Trophoblast cell (in vitro differentiated cells and primary cell): Measurements from ENCODE around the gene ARHGAP20.

Source experiments
- DNase-seq, 2 donors: peaks; one replicate each; pipeline ENCODE4 v3.0.0-alpha.2; 2016
- H2AFZ ChIP-seq: 2 replicates; pipeline ENCODE4 v1.6.1; 2013; ENCODE audit warnings: low read length, moderate library complexity, mild to moderate bottlenecking; ENCODE audit not compliant: insufficient read depth, poor library complexity
- H2AK5ac ChIP-seq: 2 replicates; pipeline ENCODE4 v1.6.1; 2013; ENCODE audit warnings: mild to moderate bottlenecking, low read length
- H2BK120ac ChIP-seq: 2 replicates; pipeline ENCODE4 v1.6.1; 2013; ENCODE audit warnings: low read length, mild to moderate bottlenecking, moderate library complexity; ENCODE audit not compliant: insufficient read depth, poor library complexity
- H2BK12ac ChIP-seq: 2 replicates; pipeline ENCODE4 v1.6.1; 2013; ENCODE audit warnings: mild to moderate bottlenecking, low read length, moderate library complexity
- H2BK5ac ChIP-seq: 2 replicates; pipeline ENCODE4 v1.6.1; 2013; ENCODE audit warnings: low read length, low read depth, moderate library complexity, mild to moderate bottlenecking; ENCODE audit not compliant: poor library complexity
- H3K14ac ChIP-seq: 2 replicates; pipeline ENCODE4 v1.6.1; 2013; ENCODE audit warnings: mild to moderate bottlenecking, low read length
- H3K18ac ChIP-seq: 2 replicates; pipeline ENCODE4 v1.6.1; 2013; ENCODE audit warnings: mild to moderate bottlenecking, low read length
- H3K23ac ChIP-seq: 2 replicates; pipeline ENCODE4 v1.6.1; 2013; ENCODE audit warnings: low read length
- H3K27ac ChIP-seq: 2 replicates; pipeline ENCODE4 v1.5.1; 2013; ENCODE audit warnings: low read depth, mild to moderate bottlenecking, inconsistent platforms, low read length, moderate library complexity
- H3K27me3 ChIP-seq: 2 replicates; pipeline ENCODE4 v1.6.1; 2013; ENCODE audit warnings: inconsistent platforms, mild to moderate bottlenecking, low read length, moderate library complexity; ENCODE audit not compliant: insufficient read depth
- H3K36me3 ChIP-seq, 2 experiments: 1 replicate in 1 of 2; 2 replicates in 1 of 2; pipeline ENCODE4 v1.6.1; 2013; ENCODE audit warnings: low read length in 2 of 2, mild to moderate bottlenecking in 2 of 2, moderate library complexity in 1 of 2; ENCODE audit not compliant: insufficient read depth in 2 of 2, control insufficient read depth in 1 of 2
- H3K4ac ChIP-seq: 2 replicates; pipeline ENCODE4 v1.6.1; 2013; ENCODE audit warnings: low read depth, mild to moderate bottlenecking, low read length, moderate library complexity
- H3K4me1 ChIP-seq, 2 experiments: 1 replicate in 1 of 2; 2 replicates in 1 of 2; pipeline ENCODE4 v1.6.1; 2013; ENCODE audit warnings: low read length in 2 of 2, mild to moderate bottlenecking in 2 of 2, moderate library complexity in 1 of 2; ENCODE audit not compliant: insufficient read depth in 2 of 2, control insufficient read depth in 1 of 2
- H3K4me2 ChIP-seq: 2 replicates; pipeline ENCODE4 v1.6.1; 2013; ENCODE audit warnings: inconsistent platforms, mild to moderate bottlenecking, low read length, moderate library complexity
- H3K4me3 ChIP-seq: 2 replicates; pipeline ENCODE4 v1.5.1; 2013; ENCODE audit warnings: mild to moderate bottlenecking, low read depth, low read length, inconsistent platforms
- H3K79me1 ChIP-seq: one replicate; pipeline ENCODE4 v1.6.1; 2013; ENCODE audit warnings: low read length
- H3K79me2 ChIP-seq: 2 replicates; pipeline ENCODE4 v1.6.1; 2013; ENCODE audit warnings: low read length, mild to moderate bottlenecking; ENCODE audit not compliant: control insufficient read depth, insufficient read depth, poor library complexity
- H3K9ac ChIP-seq: 2 replicates; pipeline ENCODE4 v1.6.1; 2013; ENCODE audit warnings: mild to moderate bottlenecking, low read length
- H3K9me3 ChIP-seq: 2 replicates; pipeline ENCODE4 v1.6.1; 2013; ENCODE audit warnings: low read depth, mild to moderate bottlenecking, control low read depth, inconsistent platforms, low read length; ENCODE audit not compliant: insufficient read depth
- H4K12ac ChIP-seq: 2 replicates; pipeline ENCODE4 v1.6.1; 2013; ENCODE audit warnings: low read depth, mild to moderate bottlenecking, low read length, moderate library complexity
- H4K8ac ChIP-seq: 2 replicates; pipeline ENCODE4 v1.6.1; 2013; ENCODE audit warnings: low read depth, mild to moderate bottlenecking, low read length, moderate library complexity
- H4K91ac ChIP-seq: one replicate; pipeline ENCODE4 v1.6.1; 2013; ENCODE audit warnings: low read depth, mild to moderate bottlenecking, low read length, moderate library complexity
- WGBS: extraction: QIAGEN DNeasy Blood & Tissue Kit; methylation state at CpG from one replicate; pipeline ENCODE4 v1.1.7; 2013; ENCODE audit warnings: missing lambda C conversion rate; ENCODE audit not compliant: insufficient read length, insufficient coverage; ENCODE audit errors: extremely low coverage; 5-methylcytosine and 5-hydroxymethylcytosine counted together

ARHGAP20 gene

GRCh38 chr11:110689306-110689705 is 22.9 kb downstream of the ARHGAP20 start:
- Histone ChIP-seq H3K14ac (no peak overlapping the region), H3K4me2 (no peak overlapping the region), H3K4me3 (no peak overlapping the region), H4K91ac (no peak overlapping the region), H3K27ac (no peak overlapping the region), H3K18ac (no peak overlapping the region), H3K36me3 (no peaks in the 10 kb centered on the region), H3K79me2 (no peaks in the 10 kb centered on the region), H4K12ac (no peak overlapping the region), H4K8ac (no peak overlapping the region), H3K23ac (no peak overlapping the region), H2AK5ac (no peak overlapping the region), H3K79me1 (no peaks in the 10 kb centered on the region), H3K9ac (no peak overlapping the region), H2BK5ac (no peak overlapping the region), H3K27me3 (no peaks in the 10 kb centered on the region), H2AFZ (no peak overlapping the region), H3K9me3 (no peaks in the 10 kb centered on the region), H2BK12ac (no peak overlapping the region), H2BK120ac (no peak overlapping the region), H3K4ac (no peak overlapping the region), H3K4me1 (no peaks in the 10 kb centered on the region)
- DNase-seq, result no peak
- WGBS, result no CpG with 5 or more reads among the region's 4 CpGs

DNA sequence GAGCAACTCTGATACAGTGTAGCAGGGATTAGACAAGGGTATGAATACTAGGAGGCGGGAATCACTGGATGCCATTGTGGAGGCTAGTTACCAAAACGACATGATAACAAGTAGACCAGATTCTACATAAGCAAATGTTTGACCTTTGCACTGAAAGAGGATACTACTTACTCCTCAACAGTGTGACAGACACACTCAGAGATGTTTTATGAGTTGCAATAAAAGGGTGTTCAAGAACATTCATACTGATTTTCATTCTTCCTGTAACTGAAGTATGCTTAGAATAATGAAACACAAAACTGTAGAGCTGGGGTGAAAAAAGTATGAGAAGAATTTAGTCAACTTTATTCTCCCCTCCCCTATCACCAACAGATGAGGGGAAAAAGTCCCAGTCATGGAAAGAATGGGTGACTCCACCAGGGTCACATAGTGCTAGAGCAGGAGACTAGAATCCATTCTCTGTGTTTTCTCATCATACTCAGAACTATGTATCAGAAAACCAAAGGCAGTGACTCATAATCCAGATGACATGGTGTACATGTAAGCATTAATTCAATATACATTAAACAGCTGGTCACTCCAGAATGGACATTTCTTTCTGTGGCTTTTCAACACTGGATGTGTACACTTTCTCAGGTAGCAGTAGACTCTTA is 32.8 kb downstream of the ARHGAP20 start:
- Histone ChIP-seq H4K8ac (no peak overlapping the region), H3K27ac (no peak overlapping the region), H3K27me3 (no peaks in the 10 kb centered on the region), H2BK5ac (no peak overlapping the region), H3K4me1 (no peaks in the 10 kb centered on the region), H2BK120ac (no peak overlapping the region), H4K12ac (no peak overlapping the region), H3K79me2 (no peaks in the 10 kb centered on the region), H3K9me3 (no peaks in the 10 kb centered on the region), H3K9ac (no peak overlapping the region), H4K91ac (no peak overlapping the region), H2BK12ac (no peak overlapping the region), H3K14ac (no peak overlapping the region), H2AFZ (no peak overlapping the region), H3K4ac (no peak overlapping the region), H3K4me2 (no peak overlapping the region), H3K79me1 (no peaks in the 10 kb centered on the region), H3K36me3 (no peaks in the 10 kb centered on the region), H3K23ac (no peak overlapping the region), H3K4me3 (no peak overlapping the region), H2AK5ac (no peak overlapping the region), H3K18ac (no peak overlapping the region)
- no CpG with 5 or more reads among the region's 2 CpGs for WGBS
- DNase-seq, result no peak

DNA sequence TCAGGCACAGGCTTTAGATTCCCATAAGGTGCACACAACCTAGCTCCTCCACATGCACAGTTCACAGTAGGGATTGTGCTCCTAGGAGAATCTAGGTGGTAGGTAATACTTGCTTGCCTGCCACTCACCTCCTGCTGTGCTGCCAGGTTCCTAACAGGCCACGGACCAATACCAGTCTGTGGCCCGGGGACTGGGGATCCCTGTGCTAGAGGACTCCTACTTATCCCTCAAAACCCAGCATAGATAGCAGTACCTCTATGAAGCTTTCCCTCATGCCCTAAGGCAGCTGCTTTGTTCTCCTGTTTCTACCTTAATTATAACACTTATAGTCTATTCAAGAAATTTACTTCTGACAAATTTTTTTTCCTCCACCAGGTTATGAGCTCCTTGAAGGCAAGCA is 36.7 kb downstream of the ARHGAP20 start:
- Histone ChIP-seq H3K4me1 (no peaks in the 10 kb centered on the region), H3K36me3 (no peaks in the 10 kb centered on the region), H2AK5ac (no peak overlapping the region), H2AFZ (no peak overlapping the region), H4K8ac (no peak overlapping the region), H3K79me2 (no peaks in the 10 kb centered on the region), H4K91ac (no peak overlapping the region), H2BK120ac (no peak overlapping the region), H2BK5ac (no peak overlapping the region), H3K9me3 (no peaks in the 10 kb centered on the region), H3K4me2 (no peak overlapping the region), H2BK12ac (no peak overlapping the region), H3K9ac (no peak overlapping the region), H3K14ac (no peak overlapping the region), H3K79me1 (no peaks in the 10 kb centered on the region), H3K27ac (no peak overlapping the region), H3K27me3 (no peaks in the 10 kb centered on the region), H3K23ac (no peak overlapping the region), H4K12ac (no peak overlapping the region), H3K18ac (no peak overlapping the region), H3K4ac (no peak overlapping the region), H3K4me3 (no peak overlapping the region)
- no CpG with 5 or more reads among the region's 2 CpGs for WGBS
- no peak for DNase-seq

DNA sequence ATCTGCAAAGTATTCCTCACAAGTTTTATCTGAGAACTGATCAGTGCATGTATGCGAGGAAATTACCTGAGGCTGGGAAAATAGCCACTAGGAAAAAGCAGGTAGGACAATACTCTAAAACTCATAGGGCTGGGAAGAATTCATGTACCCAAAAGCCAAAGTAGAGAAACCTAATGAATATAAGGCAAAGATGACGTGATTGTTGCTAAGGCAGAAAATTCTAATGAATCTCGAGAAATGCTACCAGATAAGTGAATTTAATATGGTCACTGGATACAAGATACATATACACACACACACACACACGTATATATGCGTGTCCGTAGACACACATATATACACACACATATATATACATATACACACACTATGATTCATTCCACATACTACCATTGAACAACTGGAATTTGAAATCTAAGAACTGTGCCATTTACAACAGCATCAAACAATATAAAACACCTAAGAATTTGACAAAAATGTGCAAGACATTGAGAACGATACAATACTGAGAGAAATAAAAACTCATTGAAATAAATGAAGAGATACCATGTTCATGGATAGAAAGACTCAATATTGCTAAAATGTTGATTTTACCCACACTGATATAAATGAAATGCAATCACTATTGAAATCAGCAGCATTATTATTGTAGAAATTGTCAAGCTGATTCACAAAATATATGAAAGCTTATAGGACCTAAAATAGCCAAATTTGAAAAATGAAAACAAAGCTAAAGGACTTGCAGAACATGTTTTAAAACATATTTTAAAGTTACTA is 46.4 kb downstream of the ARHGAP20 start:
- Histone ChIP-seq H4K8ac (no peak overlapping the region), H3K27me3 (no peaks in the 10 kb centered on the region), H3K9me3 (no peaks in the 10 kb centered on the region), H2BK12ac (no peak overlapping the region), H3K18ac (no peak overlapping the region), H2BK120ac (no peak overlapping the region), H4K12ac (no peak overlapping the region), H4K91ac (no peak overlapping the region), H3K27ac (no peak overlapping the region), H3K36me3 (no peaks in the 10 kb centered on the region), H2AFZ (no peak overlapping the region), H3K4ac (no peak overlapping the region), H3K4me1 (no peaks in the 10 kb centered on the region), H2BK5ac (no peak overlapping the region), H3K9ac (no peak overlapping the region), H3K23ac (no peak overlapping the region), H3K4me2 (no peak overlapping the region), H3K79me2 (no peaks in the 10 kb centered on the region), H3K14ac (no peak overlapping the region), H2AK5ac (no peak overlapping the region), H3K79me1 (no peaks in the 10 kb centered on the region), H3K4me3 (no peak overlapping the region)
- peak in 1 of 2 donors; percentile 48 for DNase-seq
- no CpG with 5 or more reads among the region's 7 CpGs for WGBS
